ENCODE results near the gene ANAPC7.

ANAPC7 gene

DNA sequence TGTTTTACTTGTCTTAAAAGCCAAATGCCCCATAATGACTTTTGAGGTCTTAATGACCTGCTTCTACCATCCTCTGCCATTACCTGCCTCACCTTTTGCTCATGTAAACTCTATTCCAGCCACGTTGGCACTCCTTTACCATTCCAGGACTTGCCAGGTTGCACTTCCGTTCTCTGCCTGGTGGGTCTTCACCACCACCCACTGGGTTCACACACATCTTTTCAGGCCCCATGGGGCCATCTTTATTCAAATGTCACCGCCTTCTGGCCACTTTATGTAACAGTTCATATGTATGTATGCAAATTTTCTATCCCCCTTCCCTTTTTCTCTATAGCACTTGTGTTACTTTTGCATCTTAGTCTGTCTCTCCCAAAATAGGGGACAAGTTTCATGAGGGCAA lies 64.8 kb downstream of the ANAPC7 start:
- H3K4me2 ChIP-seq (ENCODE audit: low read length, poor library complexity, severe bottlenecking) = no peak overlapping the region
- no peaks in the 10 kb centered on the region for H3K9me3 ChIP-seq (ENCODE audit: control insufficient read depth, low read length)
- no peak overlapping the region for H3K23ac ChIP-seq (ENCODE audit: low read length in 2 of 2)
- no peak overlapping the region for H3K9ac ChIP-seq (ENCODE audit: low read length)
- H4K91ac ChIP-seq (ENCODE audit: low read length) = no peak overlapping the region
- H3K27me3 ChIP-seq (ENCODE audit: control insufficient read depth in 1 of 2, insufficient read depth in 1 of 2, low read length in 2 of 2) = no peaks in the 10 kb centered on the region
- H2BK5ac ChIP-seq (ENCODE audit: low read depth, low read length, poor library complexity, severe bottlenecking) = no peak overlapping the region
- no peak overlapping the region for H2AK5ac ChIP-seq (ENCODE audit: low read length, severe bottlenecking)
- H2BK120ac ChIP-seq (ENCODE audit: low read depth, low read length) = no peak overlapping the region
- H3K27ac ChIP-seq (ENCODE audit: low read length, poor library complexity, severe bottlenecking) = no peak overlapping the region
- peak; percentile 23 for DNase-seq
- no peak overlapping the region for H4K8ac ChIP-seq (ENCODE audit: low read length)
- H3K18ac ChIP-seq (ENCODE audit: low read depth in 1 of 2, low read length in 2 of 2) = no peak overlapping the region
- no peak overlapping the region for H2AFZ ChIP-seq (ENCODE audit: low read depth, low read length)
- WGBS = 86% methylated on average over 2 of the region's 3 CpGs
- H2BK12ac ChIP-seq (ENCODE audit: low read length in 2 of 2) = no peak overlapping the region
- H3K4me3 ChIP-seq (ENCODE audit: insufficient read depth in 1 of 2, low read depth in 1 of 2, low read length in 2 of 2) = no peak overlapping the region
- H3K36me3 ChIP-seq (ENCODE audit: control insufficient read depth in 1 of 2, insufficient read depth in 2 of 2, low read depth in 1 of 2, low read length in 2 of 2) = peaks cover 69 to 100% of the 10 kb centered on the region in 2 experiments
- no peak overlapping the region for H3K4ac ChIP-seq (ENCODE audit: low read depth in 1 of 2, low read length in 2 of 2)
- no peak overlapping the region for H3K14ac ChIP-seq (ENCODE audit: low read length in 2 of 2)
- peaks cover 3% of the 10 kb centered on the region for H3K4me1 ChIP-seq (ENCODE audit: control insufficient read depth, insufficient read depth, low read depth, low read length)
- H3K79me1 ChIP-seq (replicated peaks; ENCODE audit: low read length, poor library complexity, severe bottlenecking) = peaks cover 37% of the 10 kb centered on the region
- no peak overlapping the region for H2BK15ac ChIP-seq (ENCODE audit: low read depth, poor library complexity, severe bottlenecking)

DNA sequence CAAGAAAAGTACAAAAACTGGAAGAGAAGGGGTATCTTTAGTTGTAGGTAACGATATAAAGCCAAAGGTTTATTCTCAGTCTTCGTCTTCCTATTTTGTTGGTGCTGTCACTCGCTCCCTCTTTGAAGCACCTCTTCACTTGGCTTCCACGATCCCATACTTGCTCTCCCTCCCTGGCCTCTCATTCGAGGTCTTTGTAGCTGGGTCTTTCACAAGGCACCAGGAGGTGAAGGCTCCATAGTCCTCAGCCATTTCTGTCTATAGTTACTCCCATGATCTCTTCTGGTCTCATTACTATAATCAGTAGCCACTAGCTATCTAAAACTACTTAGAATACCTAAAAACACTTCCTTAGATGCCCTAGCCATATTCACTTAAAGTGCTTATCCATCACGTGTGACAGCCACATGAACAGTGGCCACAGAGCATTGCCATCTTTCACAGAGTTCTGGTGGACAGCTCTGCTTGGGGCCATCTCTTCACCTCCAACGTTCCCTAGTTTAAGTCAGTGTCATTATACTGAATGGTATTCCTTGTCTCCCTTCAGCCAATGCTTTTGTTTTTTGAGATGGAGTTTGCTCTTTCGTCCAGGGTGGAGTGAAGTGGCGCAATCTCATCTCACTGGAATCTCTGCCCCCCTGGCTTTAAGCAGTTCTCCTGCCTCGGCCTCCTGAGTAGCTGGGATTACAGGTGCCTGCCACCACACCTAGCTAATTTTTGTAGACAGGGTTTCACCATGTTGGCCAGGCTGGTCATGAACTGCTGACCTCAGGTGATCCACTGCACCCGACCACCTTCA lies 65.4 kb downstream of the ANAPC7 start:
- Histone ChIP-seq H2BK5ac (ENCODE audit: low read depth, low read length, poor library complexity, severe bottlenecking) (no peak overlapping the region), H3K4ac (ENCODE audit: low read depth in 1 of 2, low read length in 2 of 2) (no peak overlapping the region), H3K18ac (ENCODE audit: low read depth in 1 of 2, low read length in 2 of 2) (no peak overlapping the region), H3K79me1 (replicated peaks; ENCODE audit: low read length, poor library complexity, severe bottlenecking) (peaks cover 37% of the 10 kb centered on the region), H3K4me3 (ENCODE audit: insufficient read depth in 1 of 2, low read depth in 1 of 2, low read length in 2 of 2) (no peak overlapping the region), H2BK15ac (ENCODE audit: low read depth, poor library complexity, severe bottlenecking) (no peak overlapping the region), H2BK120ac (ENCODE audit: low read depth, low read length) (no peak overlapping the region), H2BK12ac (ENCODE audit: low read length in 2 of 2) (no peak overlapping the region), H2AK5ac (ENCODE audit: low read length, severe bottlenecking) (no peak overlapping the region), H4K91ac (ENCODE audit: low read length) (no peak overlapping the region), H3K36me3 (ENCODE audit: control insufficient read depth in 1 of 2, insufficient read depth in 2 of 2, low read depth in 1 of 2, low read length in 2 of 2) (peaks cover 68 to 100% of the 10 kb centered on the region in 2 experiments), H3K23ac (ENCODE audit: low read length in 2 of 2) (no peak overlapping the region), H3K14ac (ENCODE audit: low read length in 2 of 2) (no peak overlapping the region), H3K27me3 (ENCODE audit: control insufficient read depth in 1 of 2, insufficient read depth in 1 of 2, low read length in 2 of 2) (no peaks in the 10 kb centered on the region), H3K4me2 (ENCODE audit: low read length, poor library complexity, severe bottlenecking) (no peak overlapping the region), H3K4me1 (ENCODE audit: control insufficient read depth, insufficient read depth, low read depth, low read length) (peaks cover 3% of the 10 kb centered on the region), H3K9me3 (ENCODE audit: control insufficient read depth, low read length) (no peaks in the 10 kb centered on the region), H3K9ac (ENCODE audit: low read length) (no peak overlapping the region), H3K27ac (ENCODE audit: low read length, poor library complexity, severe bottlenecking) (no peak overlapping the region), H4K8ac (ENCODE audit: low read length) (no peak overlapping the region), H2AFZ (ENCODE audit: low read depth, low read length) (no peak overlapping the region)
- WGBS = 96% methylated on average over 11 of the region's 11 CpGs
- DNase-seq = no peak

DNA sequence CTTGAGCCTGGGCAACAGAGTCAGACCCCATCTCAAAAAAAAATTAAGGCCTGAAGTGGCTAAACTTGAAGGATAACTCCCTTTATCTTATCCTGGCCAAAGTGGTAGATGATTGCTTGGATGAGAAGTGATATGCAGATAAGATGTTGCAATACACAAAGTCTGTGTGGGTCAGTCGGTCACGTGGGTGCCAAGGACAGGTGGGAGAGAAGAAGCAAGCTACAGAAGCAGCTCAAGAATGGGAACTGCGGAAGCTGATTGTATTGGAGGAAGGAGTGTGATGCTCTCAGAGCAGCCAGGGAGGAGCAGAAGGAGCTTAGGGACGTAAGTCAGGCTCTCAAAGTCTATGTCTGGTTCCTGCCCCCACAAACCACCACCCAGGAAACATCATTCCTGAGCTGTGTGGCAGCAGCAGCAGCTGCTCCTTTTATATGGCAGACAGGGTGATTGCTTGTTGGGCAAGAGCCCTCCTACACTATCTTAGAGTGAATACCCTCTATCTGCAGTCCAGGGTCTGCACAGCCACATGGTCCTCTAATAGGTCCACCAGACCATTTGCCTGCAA lies 67.9 kb downstream of the ANAPC7 start:
- H3K27ac ChIP-seq (ENCODE audit: low read length, poor library complexity, severe bottlenecking) = no peak overlapping the region
- H3K9ac ChIP-seq (ENCODE audit: low read length) = no peak overlapping the region
- peaks cover 29% of the 10 kb centered on the region for H3K79me1 ChIP-seq (replicated peaks; ENCODE audit: low read length, poor library complexity, severe bottlenecking)
- H3K4ac ChIP-seq (ENCODE audit: low read depth in 1 of 2, low read length in 2 of 2) = no peak overlapping the region
- no peak overlapping the region for H2BK15ac ChIP-seq (ENCODE audit: low read depth, poor library complexity, severe bottlenecking)
- H3K9me3 ChIP-seq (ENCODE audit: control insufficient read depth, low read length) = no peaks in the 10 kb centered on the region
- no peak overlapping the region for H2BK12ac ChIP-seq (ENCODE audit: low read length in 2 of 2)
- H3K4me1 ChIP-seq (ENCODE audit: control insufficient read depth, insufficient read depth, low read depth, low read length) = peaks cover 1% of the 10 kb centered on the region
- DNase-seq = no peak
- H3K23ac ChIP-seq (ENCODE audit: low read length in 2 of 2) = no peak overlapping the region
- no peak overlapping the region for H3K18ac ChIP-seq (ENCODE audit: low read depth in 1 of 2, low read length in 2 of 2)
- no peak overlapping the region for H2AFZ ChIP-seq (ENCODE audit: low read depth, low read length)
- H3K14ac ChIP-seq (ENCODE audit: low read length in 2 of 2) = no peak overlapping the region
- no peak overlapping the region for H3K4me3 ChIP-seq (ENCODE audit: insufficient read depth in 1 of 2, low read depth in 1 of 2, low read length in 2 of 2)
- WGBS = 96% methylated on average over 3 of the region's 4 CpGs
- H4K91ac ChIP-seq (ENCODE audit: low read length) = no peak overlapping the region
- no peak overlapping the region for H2BK120ac ChIP-seq (ENCODE audit: low read depth, low read length)
- H2BK5ac ChIP-seq (ENCODE audit: low read depth, low read length, poor library complexity, severe bottlenecking) = no peak overlapping the region
- no peak overlapping the region for H4K8ac ChIP-seq (ENCODE audit: low read length)
- peaks cover 49 to 98% of the 10 kb centered on the region in 2 experiments for H3K36me3 ChIP-seq (ENCODE audit: control insufficient read depth in 1 of 2, insufficient read depth in 2 of 2, low read depth in 1 of 2, low read length in 2 of 2)
- no peak overlapping the region for H3K4me2 ChIP-seq (ENCODE audit: low read length, poor library complexity, severe bottlenecking)
- H2AK5ac ChIP-seq (ENCODE audit: low read length, severe bottlenecking) = no peak overlapping the region
- no peaks in the 10 kb centered on the region for H3K27me3 ChIP-seq (ENCODE audit: control insufficient read depth in 1 of 2, insufficient read depth in 1 of 2, low read length in 2 of 2)

DNA sequence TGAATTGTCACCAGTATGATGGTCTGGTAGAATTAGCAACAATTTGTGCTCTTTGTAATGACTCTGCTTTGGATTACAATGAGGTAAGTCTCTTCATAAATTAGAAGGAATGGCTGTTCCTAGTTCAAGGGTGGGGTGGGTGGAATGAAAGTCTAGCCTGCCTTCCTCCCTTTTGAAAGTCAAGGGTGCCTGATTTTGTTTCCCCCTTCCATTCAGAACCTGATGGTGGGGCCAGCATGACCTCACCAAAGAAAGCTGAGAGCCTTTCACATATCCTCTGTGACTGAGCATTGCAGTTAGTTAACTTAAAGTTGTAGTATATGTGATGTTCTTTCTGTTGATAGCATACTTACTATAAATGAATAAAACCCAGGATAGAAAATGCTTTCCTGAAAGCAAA lies 70.3 kb downstream of the ANAPC7 start:
- no peak overlapping the region for H2BK12ac ChIP-seq (ENCODE audit: low read length in 2 of 2)
- H2BK120ac ChIP-seq (ENCODE audit: low read depth, low read length) = no peak overlapping the region
- H4K91ac ChIP-seq (ENCODE audit: low read length) = no peak overlapping the region
- peaks cover 22% of the 10 kb centered on the region for H3K79me1 ChIP-seq (replicated peaks; ENCODE audit: low read length, poor library complexity, severe bottlenecking)
- H3K27me3 ChIP-seq (ENCODE audit: control insufficient read depth in 1 of 2, insufficient read depth in 1 of 2, low read length in 2 of 2) = no peaks in the 10 kb centered on the region
- no peak overlapping the region for H3K4me2 ChIP-seq (ENCODE audit: low read length, poor library complexity, severe bottlenecking)
- no peak overlapping the region for H3K18ac ChIP-seq (ENCODE audit: low read depth in 1 of 2, low read length in 2 of 2)
- H3K4ac ChIP-seq (ENCODE audit: low read depth in 1 of 2, low read length in 2 of 2) = no peak overlapping the region
- no peaks in the 10 kb centered on the region for H3K9me3 ChIP-seq (ENCODE audit: control insufficient read depth, low read length)
- H3K36me3 ChIP-seq (ENCODE audit: control insufficient read depth in 1 of 2, insufficient read depth in 2 of 2, low read depth in 1 of 2, low read length in 2 of 2) = peaks cover 40 to 98% of the 10 kb centered on the region in 2 experiments
- H2BK15ac ChIP-seq (ENCODE audit: low read depth, poor library complexity, severe bottlenecking) = no peak overlapping the region
- H3K23ac ChIP-seq (ENCODE audit: low read length in 2 of 2) = no peak overlapping the region
- H3K14ac ChIP-seq (ENCODE audit: low read length in 2 of 2) = no peak overlapping the region
- H2BK5ac ChIP-seq (ENCODE audit: low read depth, low read length, poor library complexity, severe bottlenecking) = no peak overlapping the region
- no peak overlapping the region for H3K9ac ChIP-seq (ENCODE audit: low read length)
- H3K4me1 ChIP-seq (ENCODE audit: control insufficient read depth, insufficient read depth, low read depth, low read length) = no peaks in the 10 kb centered on the region
- no peak overlapping the region for H3K27ac ChIP-seq (ENCODE audit: low read length, poor library complexity, severe bottlenecking)
- no peak overlapping the region for H3K4me3 ChIP-seq (ENCODE audit: insufficient read depth in 1 of 2, low read depth in 1 of 2, low read length in 2 of 2)
- no peak overlapping the region for H4K8ac ChIP-seq (ENCODE audit: low read length)
- no peak overlapping the region for H2AFZ ChIP-seq (ENCODE audit: low read depth, low read length)
- no peak overlapping the region for H2AK5ac ChIP-seq (ENCODE audit: low read length, severe bottlenecking)
- DNase-seq = no peak
